NB4 (cell line): ENCODE measurements around the gene COG8.

ENCODE experiments used
- DNase-seq: peaks from one replicate; pipeline ENCODE4 v3.0.0; 2010; ENCODE audit warnings: low read depth
- H3K4me3 ChIP-seq: one replicate; pipeline ENCODE4 v1.5.1; 2011; ENCODE audit warnings: mild to moderate bottlenecking, low read depth, low read length, moderate library complexity
- MYC ChIP-seq: IDR thresholded peaks from 2 replicates; pipeline ENCODE4 v1.6.1; 2011; ENCODE audit warnings: low read depth, low read length
- POLR2A ChIP-seq: IDR thresholded peaks from 2 replicates; pipeline ENCODE4 v1.6.1; 2011; ENCODE audit warnings: mild to moderate bottlenecking; ENCODE audit not compliant: insufficient read length; ENCODE audit errors: extremely low read depth
- TF ChIP-seq, protein P1 (sequence below): IDR thresholded peaks from one replicate; pipeline ENCODE4 v1.5.1; 2012; ENCODE audit warnings: low read depth, low read length
- TF ChIP-seq, protein P2 (sequence below): IDR thresholded peaks from 2 replicates; pipeline ENCODE4 v1.6.1; 2011; ENCODE audit warnings: low read depth, low read length

Gene COG8

GRCh38 chr16:69322343-69322742 is 17.0 kb downstream of the COG8 start:
- peak; percentile 46 for DNase-seq
- no peak overlapping the region for H3K4me3 ChIP-seq
- TF ChIP-seq MYC (no peak), POLR2A (no peak)
- TF ChIP-seq, protein P1, sequence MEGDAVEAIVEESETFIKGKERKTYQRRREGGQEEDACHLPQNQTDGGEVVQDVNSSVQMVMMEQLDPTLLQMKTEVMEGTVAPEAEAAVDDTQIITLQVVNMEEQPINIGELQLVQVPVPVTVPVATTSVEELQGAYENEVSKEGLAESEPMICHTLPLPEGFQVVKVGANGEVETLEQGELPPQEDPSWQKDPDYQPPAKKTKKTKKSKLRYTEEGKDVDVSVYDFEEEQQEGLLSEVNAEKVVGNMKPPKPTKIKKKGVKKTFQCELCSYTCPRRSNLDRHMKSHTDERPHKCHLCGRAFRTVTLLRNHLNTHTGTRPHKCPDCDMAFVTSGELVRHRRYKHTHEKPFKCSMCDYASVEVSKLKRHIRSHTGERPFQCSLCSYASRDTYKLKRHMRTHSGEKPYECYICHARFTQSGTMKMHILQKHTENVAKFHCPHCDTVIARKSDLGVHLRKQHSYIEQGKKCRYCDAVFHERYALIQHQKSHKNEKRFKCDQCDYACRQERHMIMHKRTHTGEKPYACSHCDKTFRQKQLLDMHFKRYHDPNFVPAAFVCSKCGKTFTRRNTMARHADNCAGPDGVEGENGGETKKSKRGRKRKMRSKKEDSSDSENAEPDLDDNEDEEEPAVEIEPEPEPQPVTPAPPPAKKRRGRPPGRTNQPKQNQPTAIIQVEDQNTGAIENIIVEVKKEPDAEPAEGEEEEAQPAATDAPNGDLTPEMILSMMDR: no peak
- TF ChIP-seq, protein P2, sequence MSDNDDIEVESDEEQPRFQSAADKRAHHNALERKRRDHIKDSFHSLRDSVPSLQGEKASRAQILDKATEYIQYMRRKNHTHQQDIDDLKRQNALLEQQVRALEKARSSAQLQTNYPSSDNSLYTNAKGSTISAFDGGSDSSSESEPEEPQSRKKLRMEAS: no peak

DNA sequence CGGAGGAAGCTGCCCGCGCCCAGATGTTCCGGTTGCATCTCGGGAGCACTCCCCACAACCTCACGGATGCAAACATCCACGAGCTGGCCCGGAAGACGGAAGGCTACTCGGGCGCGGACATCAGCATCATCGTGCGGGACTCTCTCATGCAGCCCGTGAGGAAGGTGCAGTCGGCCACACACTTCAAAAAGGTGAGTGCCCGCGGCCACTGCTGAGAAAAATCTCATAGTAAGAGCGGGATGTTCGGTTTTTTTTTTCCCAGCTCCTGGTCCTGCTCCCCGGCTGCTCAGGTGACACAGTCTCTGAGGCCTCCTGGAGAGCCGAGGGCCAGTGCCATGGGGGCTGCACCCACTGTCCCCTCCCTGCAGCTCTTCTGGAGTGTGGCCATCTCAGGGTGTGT is 18.3 kb downstream of the COG8 start:
- no peak for DNase-seq

DNA sequence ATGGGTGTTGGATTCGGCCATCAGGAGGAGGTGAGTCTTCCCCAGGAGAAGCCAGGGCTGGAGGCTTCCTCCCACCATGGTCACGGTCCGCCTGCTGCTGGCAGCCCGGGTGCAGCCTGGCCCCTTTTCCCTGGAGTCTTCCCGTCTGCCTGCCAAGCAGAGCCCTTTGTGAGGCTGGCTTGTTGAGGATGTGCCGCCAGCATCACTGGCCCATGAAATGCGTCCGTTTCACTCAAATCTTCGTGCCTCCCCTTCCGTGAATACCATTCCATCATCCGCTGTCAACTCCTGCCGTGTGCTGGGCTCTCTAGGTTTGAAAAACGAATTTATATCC is 18.7 kb downstream of the COG8 start:
- TF ChIP-seq, protein P1: no peak
- TF ChIP-seq MYC: no peak
- TF ChIP-seq, protein P2: no peak
- no peak for TF ChIP-seq POLR2A
- no peak for DNase-seq
- no peak overlapping the region for H3K4me3 ChIP-seq

More for the DNA sequence above, 18.3 kb downstream of the COG8 start:
- TF ChIP-seq, protein P2: no peak
- TF ChIP-seq, protein P1: no peak
- no peak for TF ChIP-seq POLR2A
- no peak for TF ChIP-seq MYC
- no peak overlapping the region for H3K4me3 ChIP-seq

DNA sequence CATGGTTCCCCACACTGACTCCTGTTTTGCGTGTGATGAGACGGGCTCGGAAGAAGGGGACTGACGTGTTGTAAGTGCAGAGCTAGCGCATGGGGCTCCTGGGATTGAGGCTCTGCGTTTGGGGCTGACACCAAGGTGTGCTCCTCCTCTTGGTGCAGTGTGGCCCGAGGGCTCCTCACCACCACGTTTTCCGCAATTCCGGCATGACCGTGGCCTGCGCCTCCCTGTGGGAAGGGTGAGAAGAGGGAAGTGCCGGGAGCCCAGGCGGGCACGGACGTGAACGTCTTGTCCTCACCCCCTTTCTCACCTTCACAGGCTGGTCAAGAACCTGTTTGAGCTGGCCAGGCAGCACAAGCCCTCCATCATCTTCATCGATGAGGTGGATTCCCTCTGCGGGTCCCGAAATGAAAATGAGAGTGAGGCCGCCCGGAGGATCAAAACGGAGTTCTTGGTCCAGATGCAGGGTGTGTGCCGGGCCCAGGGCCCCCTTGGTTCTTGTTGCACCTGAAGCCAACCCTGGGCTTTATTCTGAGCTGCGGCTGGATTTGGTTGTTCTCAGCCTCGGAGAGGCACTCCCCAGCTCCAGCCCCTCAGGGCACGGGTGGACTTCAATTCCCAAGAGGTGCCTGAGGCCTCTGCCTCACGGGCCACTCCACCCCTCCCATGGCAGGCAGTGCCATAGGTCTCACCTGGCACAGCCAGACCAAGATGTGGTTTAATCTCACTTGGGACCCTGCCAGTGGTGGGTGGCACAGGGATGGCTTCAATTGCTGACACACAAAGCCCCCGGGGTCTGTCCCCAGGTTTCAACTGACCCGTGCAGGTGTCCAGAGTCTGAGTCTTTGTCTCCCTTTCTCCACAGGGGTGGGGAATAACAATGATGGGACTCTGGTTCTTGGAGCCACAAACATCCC is 19.3 kb downstream of the COG8 start:
- H3K4me3 ChIP-seq: no peak overlapping the region
- no peak for DNase-seq
- TF ChIP-seq, protein P1: no peak
- TF ChIP-seq POLR2A (no peak), MYC (no peak)
- TF ChIP-seq, protein P2: no peak

- no peak overlapping the region for H3K4me3 ChIP-seq
- TF ChIP-seq, protein P1: no peak
- TF ChIP-seq, protein P2: no peak
- TF ChIP-seq POLR2A: no peak
- TF ChIP-seq MYC: no peak
- no peak for DNase-seq
Measured at GRCh38 chr16:69319381-69319780, 20.0 kb downstream of the COG8 start.
